ENCODE measurements around the gene SUPT20HL1.
"Not testable (repeated sequence)": the region's sequence is repeated elsewhere in the genome, so short reads cannot be mapped to it uniquely, and the experiment has no call there.

The SUPT20HL1 gene

DNA sequence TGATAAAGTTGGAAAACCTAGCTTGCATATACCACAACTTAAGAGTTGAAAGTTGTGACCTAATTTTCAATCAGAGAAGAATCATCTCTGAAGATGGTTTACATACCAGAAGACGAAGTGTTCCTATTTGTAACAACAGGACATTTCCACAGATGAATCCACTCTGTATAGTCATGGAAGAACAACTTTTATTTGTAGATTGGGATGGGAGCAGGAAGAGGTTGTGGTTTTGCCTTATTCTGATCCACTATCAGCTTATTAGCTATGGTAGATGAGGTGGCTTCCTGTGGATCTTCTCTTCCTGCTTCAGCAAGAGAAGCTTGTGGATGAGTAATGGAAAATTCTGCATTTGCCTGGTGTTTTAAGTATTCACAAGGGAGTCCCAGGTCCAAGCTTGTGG, 18.6 kb upstream of the SUPT20HL1 start:
- peaks cover 6% of the 10 kb centered on the region for H3K27me3 Mint-ChIP-seq
- no peak overlapping the region for H3K27ac Mint-ChIP-seq
- H3K4me1 Mint-ChIP-seq (ENCODE audit: low read depth), result peaks cover 6% of the 10 kb centered on the region
- no peak overlapping the region for H3K4me3 Mint-ChIP-seq
- H3K36me3 Mint-ChIP-seq, result no peaks in the 10 kb centered on the region
- no peaks in the 10 kb centered on the region for H3K9me3 Mint-ChIP-seq (ENCODE audit: low read depth)

DNA sequence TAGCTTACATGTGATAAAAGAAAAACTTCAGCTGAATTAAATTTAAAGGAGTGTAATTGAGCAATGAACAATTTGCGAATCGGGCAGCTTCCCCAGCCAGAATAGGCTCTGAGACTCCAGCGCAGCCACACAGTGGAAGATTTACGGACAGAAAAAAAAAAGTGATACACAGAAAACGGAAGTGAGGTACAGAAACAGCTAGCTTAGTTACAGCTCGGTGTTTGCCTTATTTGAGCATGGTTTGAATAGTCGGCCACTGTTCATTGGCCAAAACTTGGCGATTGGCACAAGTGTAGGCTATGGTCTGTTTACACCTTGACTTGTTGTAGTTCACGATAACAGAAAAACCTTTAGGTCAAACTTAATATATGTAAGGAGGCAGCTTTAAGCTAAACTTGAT, 16.7 kb upstream of the SUPT20HL1 start:
- Mint-ChIP-seq H3K36me3 (no peaks in the 10 kb centered on the region), H3K4me3 (peak overlapping the region; percentile 38), H3K4me1 (ENCODE audit: low read depth) (peaks cover 6% of the 10 kb centered on the region), H3K27ac (no peak overlapping the region), H3K9me3 (ENCODE audit: low read depth) (no peaks in the 10 kb centered on the region), H3K27me3 (peaks cover 6% of the 10 kb centered on the region)

DNA sequence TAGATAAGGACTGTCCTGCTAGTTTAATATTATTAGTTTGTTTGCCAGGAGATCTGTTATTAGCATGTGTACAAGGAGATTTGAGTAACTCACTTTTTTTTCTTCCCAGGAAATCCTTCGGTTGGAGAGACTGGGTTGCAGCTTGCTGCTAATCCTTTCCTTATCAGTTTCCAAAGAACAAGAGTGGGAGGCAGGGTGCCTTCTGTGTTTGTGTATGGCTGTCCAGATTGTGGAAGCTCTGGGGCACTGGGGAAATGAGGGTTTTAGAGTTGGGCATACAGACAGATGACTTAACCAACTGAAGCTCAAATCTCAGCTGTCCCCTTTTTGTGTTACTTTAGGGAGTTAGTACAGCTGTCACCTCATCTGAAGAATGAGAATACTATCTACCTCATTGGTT, 12.6 kb upstream of the SUPT20HL1 start:
- H3K27ac Mint-ChIP-seq, result no peak overlapping the region
- H3K27me3 Mint-ChIP-seq, result no peaks in the 10 kb centered on the region
- no peaks in the 10 kb centered on the region for H3K36me3 Mint-ChIP-seq

DNA sequence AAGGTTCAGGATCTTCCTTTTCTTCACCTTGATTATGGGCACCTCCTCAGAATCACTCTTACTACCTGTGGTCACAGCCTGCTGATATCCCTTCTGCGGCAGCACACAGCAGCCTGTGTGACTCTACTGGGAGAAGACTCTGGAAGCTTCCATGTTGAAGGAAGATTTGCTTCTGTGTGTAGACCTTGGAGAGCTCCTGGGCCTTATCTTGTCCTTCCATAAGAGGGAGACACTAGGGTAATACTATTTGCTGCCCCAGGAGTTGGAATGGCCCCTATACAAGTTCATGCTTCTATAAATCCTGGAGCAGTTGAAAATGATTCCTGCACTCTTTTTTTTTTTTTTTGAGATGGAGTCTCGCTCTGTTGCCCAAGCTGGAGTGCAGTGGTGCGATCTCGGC, 10.2 kb upstream of the SUPT20HL1 start:
- Mint-ChIP-seq H3K4me3 (no peak overlapping the region), H3K27ac (no peak overlapping the region), H3K9me3 (ENCODE audit: low read depth) (no peaks in the 10 kb centered on the region), H3K27me3 (no peaks in the 10 kb centered on the region), H3K36me3 (no peaks in the 10 kb centered on the region), H3K4me1 (ENCODE audit: low read depth) (no peaks in the 10 kb centered on the region)

More for the DNA sequence above, 12.6 kb upstream of the SUPT20HL1 start:
- no peaks in the 10 kb centered on the region for H3K9me3 Mint-ChIP-seq (ENCODE audit: low read depth)
- H3K4me1 Mint-ChIP-seq (ENCODE audit: low read depth), result peaks cover 6% of the 10 kb centered on the region
- no peak overlapping the region for H3K4me3 Mint-ChIP-seq

DNA sequence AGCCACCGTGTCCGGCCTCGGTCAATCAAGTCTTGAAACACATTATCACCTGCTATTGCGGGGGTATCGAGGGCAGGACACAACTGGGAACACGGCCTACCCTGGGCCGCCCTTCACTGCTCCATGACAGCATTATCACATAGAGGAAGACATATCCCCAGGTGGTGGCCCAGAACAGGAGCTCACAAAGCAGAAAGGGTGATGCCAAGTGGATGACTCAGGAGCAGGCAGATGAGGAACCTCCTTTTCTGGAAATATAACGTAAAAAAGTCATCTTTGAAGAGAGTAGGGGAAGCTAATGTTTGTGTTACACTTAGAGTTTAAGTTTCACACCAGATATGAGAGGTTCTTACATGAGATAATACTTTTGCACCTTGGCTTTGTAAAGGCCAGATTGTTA, 5.3 kb upstream of the SUPT20HL1 start:
- H3K9me3 Mint-ChIP-seq (ENCODE audit: low read depth), result no peaks in the 10 kb centered on the region
- no peak overlapping the region for H3K27ac Mint-ChIP-seq
- H3K36me3 Mint-ChIP-seq, result no peaks in the 10 kb centered on the region
- no peak overlapping the region for H3K4me3 Mint-ChIP-seq
- no peaks in the 10 kb centered on the region for H3K4me1 Mint-ChIP-seq (ENCODE audit: low read depth)
- H3K27me3 Mint-ChIP-seq, result no peaks in the 10 kb centered on the region

DNA sequence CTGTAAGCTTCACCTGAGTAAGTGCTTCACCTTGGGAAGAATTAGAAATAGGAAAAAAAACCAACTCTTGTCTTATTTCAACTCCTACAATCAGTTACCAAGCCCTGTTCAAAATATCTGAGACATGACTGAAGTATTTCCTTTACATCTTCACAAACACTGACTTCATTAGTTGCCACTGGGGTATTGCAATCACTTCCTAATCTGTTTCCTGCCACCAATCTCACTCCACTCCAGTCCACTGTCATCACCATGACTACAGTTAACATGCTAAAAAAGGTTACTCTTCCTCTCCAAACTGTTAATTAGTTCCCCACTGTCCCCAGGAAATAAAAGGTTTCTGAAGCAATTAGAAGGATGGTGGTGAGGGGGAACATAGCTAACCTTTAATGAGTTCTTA, 3.3 kb upstream of the SUPT20HL1 start:
- H3K27me3 Mint-ChIP-seq, result no peaks in the 10 kb centered on the region
- H3K4me1 Mint-ChIP-seq (ENCODE audit: low read depth), result no peaks in the 10 kb centered on the region
- no peak overlapping the region for H3K4me3 Mint-ChIP-seq
- no peaks in the 10 kb centered on the region for H3K36me3 Mint-ChIP-seq
- no peak overlapping the region for H3K27ac Mint-ChIP-seq
- no peaks in the 10 kb centered on the region for H3K9me3 Mint-ChIP-seq (ENCODE audit: low read depth)

DNA sequence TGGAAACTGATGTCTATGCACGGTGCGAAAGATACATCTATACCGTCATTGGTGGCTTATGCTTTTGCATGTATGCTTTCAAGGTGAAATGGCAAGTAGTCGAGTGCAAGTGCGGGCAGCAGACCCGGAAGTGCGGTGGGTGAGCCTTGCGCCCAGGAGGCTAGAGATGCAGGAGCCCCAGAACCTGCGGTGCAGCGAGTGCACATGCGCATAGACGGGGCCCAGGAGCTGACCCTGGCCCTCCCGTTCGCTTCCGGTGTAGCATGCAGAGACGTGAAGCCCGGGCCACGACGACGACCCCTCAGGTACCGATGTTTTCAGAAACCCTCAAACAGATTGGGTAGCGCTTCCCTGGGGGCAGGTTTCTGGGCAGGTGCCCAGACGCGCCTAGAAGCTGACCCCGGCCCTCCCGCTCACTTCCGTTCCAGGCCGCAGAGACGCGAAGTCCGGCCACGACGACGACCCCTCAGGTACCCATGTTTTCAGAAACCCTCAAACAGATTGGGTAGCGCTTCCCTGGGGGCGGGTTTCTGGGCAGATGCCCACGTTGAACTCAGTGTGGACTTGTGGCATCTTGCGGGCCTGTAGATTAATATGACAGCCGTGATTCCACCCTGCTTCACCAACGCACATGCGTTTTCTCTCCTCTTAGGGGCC, 1.8 kb downstream of the SUPT20HL1 start:
- H3K36me3 Mint-ChIP-seq; H3K4me1 Mint-ChIP-seq (ENCODE audit: low read depth); H3K4me3 Mint-ChIP-seq; H3K9me3 Mint-ChIP-seq (ENCODE audit: low read depth); H3K27ac Mint-ChIP-seq; H3K27me3 Mint-ChIP-seq: not testable (repeated sequence)

DNA sequence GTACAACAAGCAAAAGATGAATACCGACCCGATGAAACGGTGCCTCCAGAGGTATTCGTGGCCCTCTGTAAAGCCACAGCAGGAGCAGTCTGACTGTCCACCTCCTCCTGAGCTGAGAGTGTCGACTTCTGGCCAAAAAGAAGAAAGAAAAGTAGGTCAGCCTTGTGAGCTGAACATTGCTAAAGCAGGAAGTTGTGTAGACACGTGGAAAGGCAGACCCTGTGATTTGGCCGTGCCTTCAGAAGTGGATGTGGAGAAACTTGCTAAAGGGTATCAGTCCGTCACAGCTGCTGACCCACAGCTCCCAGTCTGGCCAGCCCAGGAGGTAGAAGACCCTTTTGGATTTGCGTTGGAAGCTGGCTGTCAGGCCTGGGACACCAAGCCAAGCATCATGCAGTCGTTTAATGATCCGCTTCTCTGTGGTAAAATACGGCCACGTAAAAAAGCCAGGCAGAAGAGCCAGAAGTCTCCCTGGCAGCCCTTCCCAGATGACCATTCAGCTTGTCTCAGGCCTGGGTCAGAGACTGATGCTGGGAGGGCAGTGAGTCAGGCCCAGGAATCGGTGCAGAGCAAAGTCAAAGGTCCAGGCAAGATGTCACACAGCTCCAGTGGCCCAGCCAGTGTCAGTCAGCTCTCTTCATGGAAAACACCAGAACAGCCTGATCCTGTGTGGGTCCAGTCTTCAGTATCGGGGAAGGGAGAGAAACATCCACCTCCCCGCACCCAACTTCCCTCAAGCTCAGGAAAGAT, 3.2 kb downstream of the SUPT20HL1 start:
- H3K4me3 Mint-ChIP-seq; H3K27ac Mint-ChIP-seq; H3K36me3 Mint-ChIP-seq; H3K27me3 Mint-ChIP-seq; H3K4me1 Mint-ChIP-seq (ENCODE audit: low read depth); H3K9me3 Mint-ChIP-seq (ENCODE audit: low read depth): not testable (repeated sequence)

DNA sequence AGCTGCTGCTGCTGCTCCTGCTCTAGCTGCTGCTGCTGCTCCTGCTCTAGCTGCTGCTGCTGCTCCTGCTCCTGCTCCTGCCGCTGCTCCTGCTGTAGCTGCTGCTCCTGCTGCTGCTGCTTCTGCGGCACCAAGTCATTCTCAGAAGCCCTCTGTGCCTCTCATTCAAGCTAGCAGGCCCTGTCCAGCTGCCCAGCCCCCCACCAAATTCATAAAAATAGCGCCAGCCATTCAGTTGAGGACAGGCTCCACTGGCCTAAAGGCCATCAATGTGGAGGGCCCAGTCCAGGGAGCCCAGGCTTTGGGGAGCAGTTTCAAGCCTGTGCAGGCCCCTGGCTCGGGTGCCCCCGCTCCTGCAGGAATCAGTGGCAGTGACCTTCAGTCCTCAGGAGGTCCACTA, 3.9 kb downstream of the SUPT20HL1 start:
- H3K27ac Mint-ChIP-seq, result no peak overlapping the region
- no peaks in the 10 kb centered on the region for H3K36me3 Mint-ChIP-seq
- no peaks in the 10 kb centered on the region for H3K9me3 Mint-ChIP-seq (ENCODE audit: low read depth)
- H3K4me1 Mint-ChIP-seq (ENCODE audit: low read depth), result no peaks in the 10 kb centered on the region
- no peak overlapping the region for H3K4me3 Mint-ChIP-seq
- H3K27me3 Mint-ChIP-seq, result no peaks in the 10 kb centered on the region

DNA sequence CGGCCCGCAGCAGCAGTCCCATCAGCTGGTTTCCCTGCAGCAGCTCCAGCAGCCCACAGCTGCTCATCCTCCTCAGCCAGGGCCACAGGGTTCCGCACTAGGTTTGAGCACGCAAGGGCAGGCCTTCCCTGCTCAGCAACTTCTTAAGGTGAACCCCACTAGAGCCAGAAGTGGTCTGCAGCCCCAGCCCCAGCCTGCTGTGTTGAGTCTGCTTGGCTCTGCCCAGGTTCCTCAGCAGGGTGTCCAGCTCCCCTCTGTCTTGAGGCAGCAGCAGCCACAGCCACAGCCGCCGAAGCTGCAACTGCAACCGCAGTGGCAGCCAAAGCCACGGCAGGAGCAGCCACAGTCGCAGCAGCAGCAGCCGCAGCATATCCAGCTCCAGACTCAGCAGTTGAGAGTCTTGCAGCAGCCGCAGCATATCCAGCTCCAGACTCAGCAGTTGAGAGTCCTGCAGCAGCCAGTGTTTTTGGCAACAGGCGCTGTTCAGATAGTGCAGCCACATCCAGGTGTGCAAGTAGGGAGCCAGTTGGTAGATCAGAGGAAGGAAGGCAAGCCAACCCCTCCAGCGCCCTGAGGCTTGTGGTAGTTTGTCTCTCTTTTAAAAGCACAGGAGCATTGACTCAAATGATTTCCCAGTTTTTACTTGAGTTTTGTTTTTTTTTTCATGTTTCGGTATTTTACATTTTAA, 4.6 kb downstream of the SUPT20HL1 start:
- Mint-ChIP-seq H3K4me3 (no peak overlapping the region), H3K27me3 (no peaks in the 10 kb centered on the region), H3K27ac (no peak overlapping the region), H3K9me3 (ENCODE audit: low read depth) (no peaks in the 10 kb centered on the region), H3K4me1 (ENCODE audit: low read depth) (no peaks in the 10 kb centered on the region), H3K36me3 (no peaks in the 10 kb centered on the region)

DNA sequence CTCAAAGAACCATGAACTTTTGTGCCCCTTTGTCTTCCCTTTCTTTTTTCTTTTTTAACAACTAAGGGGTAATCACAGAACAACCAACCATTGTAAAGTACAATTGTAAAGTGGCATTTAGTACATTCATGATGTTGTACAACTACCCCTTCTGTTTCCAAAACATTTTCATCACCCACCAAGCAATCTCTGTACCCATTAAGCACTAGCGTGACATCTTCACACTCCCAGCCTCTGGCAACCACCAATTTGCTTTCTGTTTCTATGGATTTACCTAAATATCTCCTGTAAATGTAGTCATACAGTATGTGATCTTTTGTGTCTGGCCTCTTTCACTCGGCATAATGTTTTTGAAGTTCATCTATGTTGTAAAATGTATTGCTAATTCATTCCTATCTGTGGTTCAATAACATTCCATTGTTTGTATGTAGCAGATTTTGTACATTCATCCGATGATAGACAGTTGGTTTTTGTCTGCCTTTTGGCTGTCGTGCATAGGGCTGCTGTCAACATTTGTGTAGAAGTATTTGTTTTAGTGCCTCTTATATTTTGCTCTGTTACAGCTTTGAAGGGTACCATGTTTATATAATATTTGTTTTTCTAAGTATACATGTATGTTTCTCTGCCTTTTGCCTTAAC, 6.4 kb downstream of the SUPT20HL1 start:
- H3K9me3 Mint-ChIP-seq (ENCODE audit: low read depth); H3K36me3 Mint-ChIP-seq; H3K27me3 Mint-ChIP-seq; H3K4me3 Mint-ChIP-seq; H3K27ac Mint-ChIP-seq; H3K4me1 Mint-ChIP-seq (ENCODE audit: low read depth): not testable (repeated sequence)

DNA sequence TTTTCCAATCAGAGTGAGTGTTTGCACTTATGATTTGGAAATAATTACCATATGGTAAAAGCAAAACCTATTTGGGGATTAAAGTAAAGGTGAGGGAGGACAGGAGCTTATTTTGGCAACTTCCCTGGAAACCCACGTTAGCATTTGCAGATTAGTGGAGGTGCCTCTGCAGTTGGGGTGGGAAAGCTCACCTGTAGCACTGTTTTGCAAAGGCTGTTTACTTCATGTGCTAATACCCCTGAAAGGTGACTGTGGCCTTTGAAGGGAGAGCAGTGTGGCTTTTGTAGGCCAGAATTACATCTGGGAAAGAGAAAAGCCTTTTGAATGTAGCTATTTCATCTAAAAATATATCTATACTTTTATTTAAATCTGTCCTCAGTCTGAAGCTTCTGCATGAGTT, 9.4 kb downstream of the SUPT20HL1 start:
- Mint-ChIP-seq H3K4me1 (ENCODE audit: low read depth) (peaks cover 4% of the 10 kb centered on the region), H3K27me3 (no peaks in the 10 kb centered on the region), H3K9me3 (ENCODE audit: low read depth) (no peaks in the 10 kb centered on the region), H3K27ac (no peak overlapping the region), H3K36me3 (no peaks in the 10 kb centered on the region), H3K4me3 (no peak overlapping the region)

DNA sequence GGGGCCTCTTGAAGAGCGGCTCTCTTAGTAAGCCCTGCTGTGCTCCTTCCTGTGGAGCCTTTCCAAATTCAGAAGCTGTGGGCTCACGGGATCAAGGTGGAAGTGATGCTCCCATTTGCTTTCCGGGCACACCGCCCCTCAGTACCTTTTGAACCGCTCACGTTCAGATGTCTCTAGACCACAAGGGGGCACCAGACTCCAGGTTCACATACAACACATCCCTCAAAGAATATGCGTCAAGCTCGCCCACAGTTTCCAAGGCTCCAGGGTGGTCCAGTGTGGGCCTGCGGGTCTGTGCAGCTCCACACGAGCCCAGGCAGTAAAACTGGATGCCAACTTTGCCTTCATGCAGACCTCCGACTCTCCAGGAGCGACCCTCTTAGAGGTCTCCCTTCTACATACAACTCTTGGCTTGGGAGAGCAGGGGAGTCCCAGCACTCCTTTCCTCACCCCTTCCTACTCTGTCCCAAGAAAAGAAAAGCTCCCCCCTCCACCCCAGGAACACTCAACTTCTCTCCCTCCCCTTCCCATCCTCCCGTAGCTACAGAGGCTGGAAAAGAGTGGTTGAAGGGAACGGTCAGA, 11.0 kb downstream of the SUPT20HL1 start:
- Mint-ChIP-seq H3K36me3 (no peaks in the 10 kb centered on the region), H3K27me3 (no peaks in the 10 kb centered on the region), H3K4me3 (no peak overlapping the region), H3K27ac (no peak overlapping the region), H3K9me3 (ENCODE audit: low read depth) (no peaks in the 10 kb centered on the region), H3K4me1 (ENCODE audit: low read depth) (peaks cover 4% of the 10 kb centered on the region)

DNA sequence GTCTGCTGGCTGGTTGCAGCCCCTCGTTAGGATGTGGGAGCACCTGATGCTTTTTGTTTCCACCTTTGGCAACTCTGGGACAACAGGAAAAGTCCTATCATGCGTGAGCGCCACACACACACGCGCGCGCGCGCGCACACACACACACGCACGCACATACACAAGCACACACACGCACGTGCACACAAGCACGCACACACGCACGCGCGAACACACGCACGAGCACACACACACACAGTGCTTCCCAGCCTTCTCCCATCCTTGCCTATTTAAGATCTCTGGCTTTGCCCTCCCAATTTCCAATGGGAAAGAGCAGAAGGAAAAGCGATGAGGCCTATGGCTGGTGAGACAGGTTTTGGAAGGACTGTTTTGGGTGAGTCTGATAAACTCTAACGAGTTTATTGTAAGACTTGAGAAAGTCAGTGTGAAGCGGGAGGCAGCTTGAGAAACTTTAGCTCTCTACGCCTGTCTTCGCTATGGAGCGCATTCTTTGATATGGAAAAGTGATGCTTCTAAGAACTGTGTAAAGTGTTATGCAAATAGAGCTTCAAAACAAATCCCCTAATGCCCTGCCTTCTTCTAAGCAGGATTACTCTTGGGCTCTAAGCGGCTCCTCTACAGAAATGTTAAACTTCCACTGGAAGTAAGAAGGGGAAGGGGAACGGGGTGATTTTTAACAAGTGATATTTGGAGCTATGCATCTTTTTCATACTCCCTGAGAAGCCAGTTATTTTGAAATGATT, 11.8 kb downstream of the SUPT20HL1 start:
- Mint-ChIP-seq H3K4me3 (no peak overlapping the region), H3K9me3 (ENCODE audit: low read depth) (no peaks in the 10 kb centered on the region), H3K4me1 (ENCODE audit: low read depth) (peaks cover 4% of the 10 kb centered on the region), H3K27ac (no peak overlapping the region), H3K27me3 (no peaks in the 10 kb centered on the region), H3K36me3 (no peaks in the 10 kb centered on the region)
